ENCODE data around the gene STMP1. TPM values are rescaled to one million over a fixed set of nuclear protein-coding genes. Genes with fewer than 3 reads are reported as not detected.

The STMP1 gene
- total and polyA plus RNA-seq, 4 donors: 23.0 to 33.1 (median 26.0) TPM

DNA sequence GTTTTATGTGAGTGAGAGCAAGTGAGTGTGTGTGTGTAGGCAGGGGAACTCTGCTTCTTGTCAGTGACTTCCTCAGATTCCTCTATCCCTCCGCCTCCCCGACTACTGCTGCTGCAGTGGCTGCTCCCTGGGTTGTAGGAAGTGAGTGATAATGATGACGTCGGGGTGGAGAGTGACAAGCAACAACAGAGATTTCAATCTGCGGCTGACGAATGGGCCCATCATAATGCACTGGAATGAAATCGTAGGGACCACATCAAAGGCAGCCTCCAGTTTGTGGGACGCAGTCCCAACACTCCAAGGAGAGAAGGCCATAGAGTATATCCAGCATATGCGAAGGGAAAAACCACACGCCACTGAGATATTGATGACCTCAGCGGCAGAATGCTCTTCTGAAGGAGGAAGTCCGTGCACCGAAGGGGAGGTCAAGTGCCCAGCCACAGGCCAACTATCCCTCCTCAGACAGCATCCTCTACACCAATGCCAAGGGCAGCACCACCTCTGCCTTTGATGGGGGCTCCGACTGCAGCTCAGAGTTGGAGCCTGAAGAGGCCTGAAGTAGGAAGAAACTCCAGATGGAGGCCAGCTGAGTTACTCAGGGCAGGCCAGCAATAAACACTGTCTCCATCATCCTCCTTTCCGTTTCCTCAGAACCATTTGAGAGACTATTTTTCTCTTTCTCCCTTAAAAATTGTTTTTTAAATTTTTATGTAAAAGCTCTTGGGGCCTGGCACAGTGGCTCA lies 11.3 kb upstream of the STMP1 start:
- no peaks in the 10 kb centered on the region for H3K27me3 ChIP-seq (ENCODE audit: control insufficient read depth in 3 of 3, insufficient read depth in 3 of 3, low read length in 2 of 3)
- 64 to 73% methylated on average over 15 of the region's 15 CpGs for WGBS, 2 donors
- no peaks in the 10 kb centered on the region for H3K9me3 ChIP-seq (ENCODE audit: control insufficient read depth in 4 of 4, insufficient read depth in 3 of 4, low read length in 3 of 4)
- no peak overlapping the region for H3K9ac ChIP-seq (ENCODE audit: insufficient read depth in 1 of 2, low read length in 2 of 2)
- H3K27ac ChIP-seq (ENCODE audit: low read depth in 1 of 2, low read length in 1 of 2): peak overlapping the region in 1 of 2 donors; percentile 26
- peaks cover 0 to 14% (median 11%) of the 10 kb centered on the region in 4 donors for H3K36me3 ChIP-seq (ENCODE audit: control insufficient read depth in 4 of 4, insufficient read depth in 4 of 4, low read length in 4 of 4)
- H3K4me3 ChIP-seq: no peak overlapping the region
- no peaks in the 10 kb centered on the region for H3K4me1 ChIP-seq (ENCODE audit: control insufficient read depth in 5 of 5, insufficient read depth in 5 of 5, low read length in 5 of 5)
- TF ChIP-seq, protein P1, sequence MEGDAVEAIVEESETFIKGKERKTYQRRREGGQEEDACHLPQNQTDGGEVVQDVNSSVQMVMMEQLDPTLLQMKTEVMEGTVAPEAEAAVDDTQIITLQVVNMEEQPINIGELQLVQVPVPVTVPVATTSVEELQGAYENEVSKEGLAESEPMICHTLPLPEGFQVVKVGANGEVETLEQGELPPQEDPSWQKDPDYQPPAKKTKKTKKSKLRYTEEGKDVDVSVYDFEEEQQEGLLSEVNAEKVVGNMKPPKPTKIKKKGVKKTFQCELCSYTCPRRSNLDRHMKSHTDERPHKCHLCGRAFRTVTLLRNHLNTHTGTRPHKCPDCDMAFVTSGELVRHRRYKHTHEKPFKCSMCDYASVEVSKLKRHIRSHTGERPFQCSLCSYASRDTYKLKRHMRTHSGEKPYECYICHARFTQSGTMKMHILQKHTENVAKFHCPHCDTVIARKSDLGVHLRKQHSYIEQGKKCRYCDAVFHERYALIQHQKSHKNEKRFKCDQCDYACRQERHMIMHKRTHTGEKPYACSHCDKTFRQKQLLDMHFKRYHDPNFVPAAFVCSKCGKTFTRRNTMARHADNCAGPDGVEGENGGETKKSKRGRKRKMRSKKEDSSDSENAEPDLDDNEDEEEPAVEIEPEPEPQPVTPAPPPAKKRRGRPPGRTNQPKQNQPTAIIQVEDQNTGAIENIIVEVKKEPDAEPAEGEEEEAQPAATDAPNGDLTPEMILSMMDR (IDR thresholded peaks at IDR 0.05; ENCODE audit: control extremely low read depth, extremely low read depth): no peak
- peak; percentile 56 for ATAC-seq (ENCODE audit: insufficient read depth, low FRiP score)
- peak in 2 of 3 donors; percentile 20 to 52 for DNase-seq

DNA sequence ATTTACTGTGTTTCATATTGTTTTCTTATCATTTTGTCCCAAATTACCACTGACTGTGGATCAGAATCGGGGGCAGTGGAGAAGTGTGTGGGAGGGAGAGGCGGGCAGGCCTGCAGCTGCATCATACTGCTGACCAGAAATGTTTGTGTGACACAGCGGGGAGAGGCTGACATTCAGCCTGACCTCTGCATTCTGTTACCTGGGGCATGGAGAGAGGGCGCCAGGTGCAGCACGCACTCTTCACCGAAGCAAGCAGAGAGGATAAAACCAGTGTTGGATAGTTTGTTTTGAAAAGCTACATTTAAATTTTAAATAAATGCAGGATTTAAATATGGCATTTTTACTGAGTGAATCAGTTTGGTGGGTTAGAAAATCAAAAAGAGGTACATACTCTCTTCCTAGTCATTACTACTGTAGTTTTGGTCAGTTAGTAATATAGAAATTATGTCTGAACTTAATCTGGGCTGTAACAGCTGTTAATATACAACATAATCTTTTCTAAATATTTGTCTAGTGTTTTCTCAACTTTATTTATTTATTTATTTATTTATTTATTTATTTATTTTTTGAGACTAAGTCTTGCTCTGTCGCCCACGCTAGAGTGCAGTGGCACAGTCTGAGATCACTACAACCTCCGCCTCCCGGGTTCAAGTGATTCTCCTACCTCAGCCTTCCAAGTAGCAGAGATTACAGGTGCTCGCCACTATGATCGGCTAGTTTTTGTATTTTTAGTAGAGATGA lies 8.8 kb upstream of the STMP1 start:
- Histone ChIP-seq H3K27ac (ENCODE audit: low read depth in 1 of 2, low read length in 1 of 2) (no peak overlapping the region), H3K4me1 (ENCODE audit: control insufficient read depth in 5 of 5, insufficient read depth in 5 of 5, low read length in 5 of 5) (no peaks in the 10 kb centered on the region), H3K9ac (ENCODE audit: insufficient read depth in 1 of 2, low read length in 2 of 2) (no peak overlapping the region), H3K9me3 (ENCODE audit: control insufficient read depth in 4 of 4, insufficient read depth in 3 of 4, low read length in 3 of 4) (no peaks in the 10 kb centered on the region), H3K36me3 (ENCODE audit: control insufficient read depth in 4 of 4, insufficient read depth in 4 of 4, low read length in 4 of 4) (peaks cover 0 to 9% (median 0%) of the 10 kb centered on the region in 4 donors), H3K27me3 (ENCODE audit: control insufficient read depth in 3 of 3, insufficient read depth in 3 of 3, low read length in 2 of 3) (no peaks in the 10 kb centered on the region), H3K4me3 (no peak overlapping the region)
- 90 to 97% methylated on average over 12 of the region's 12 CpGs for WGBS, 2 donors
- TF ChIP-seq, protein P1 (IDR thresholded peaks at IDR 0.05; ENCODE audit: control extremely low read depth, extremely low read depth): no peak
- DNase-seq (no peak), ATAC-seq (ENCODE audit: insufficient read depth, low FRiP score) (no peak)

DNA sequence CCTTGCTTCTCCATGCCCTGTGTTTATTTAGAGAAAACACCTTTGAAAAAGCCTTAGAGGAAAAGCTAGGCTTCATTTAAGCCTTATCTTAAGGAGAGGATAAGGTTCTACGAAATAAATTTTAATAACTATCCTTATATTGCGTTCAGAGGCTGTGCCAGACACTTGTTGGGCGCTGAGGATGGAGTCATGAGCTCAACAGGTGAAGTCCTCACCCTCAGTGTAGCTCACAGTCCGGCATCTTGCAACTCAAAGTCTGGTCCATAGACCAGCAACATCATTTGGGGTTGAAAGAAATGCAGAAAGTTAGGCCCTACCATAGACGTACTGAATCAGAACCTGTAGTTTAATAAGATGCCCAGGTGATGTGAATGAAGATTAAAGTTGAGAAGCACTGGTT lies 3.8 kb upstream of the STMP1 start:
- Histone ChIP-seq H3K9ac (ENCODE audit: insufficient read depth in 1 of 2, low read length in 2 of 2) (no peak overlapping the region), H3K4me1 (ENCODE audit: control insufficient read depth in 5 of 5, insufficient read depth in 5 of 5, low read length in 5 of 5) (peaks cover 0 to 13% (median 6%) of the 10 kb centered on the region in 5 donors), H3K4me3 (no peak overlapping the region), H3K27me3 (ENCODE audit: control insufficient read depth in 3 of 3, insufficient read depth in 3 of 3, low read length in 2 of 3) (no peaks in the 10 kb centered on the region), H3K27ac (ENCODE audit: low read depth in 1 of 2, low read length in 1 of 2) (no peak overlapping the region), H3K9me3 (ENCODE audit: control insufficient read depth in 4 of 4, insufficient read depth in 3 of 4, low read length in 3 of 4) (no peaks in the 10 kb centered on the region), H3K36me3 (ENCODE audit: control insufficient read depth in 4 of 4, insufficient read depth in 4 of 4, low read length in 4 of 4) (peaks cover 0 to 3% (median 0%) of the 10 kb centered on the region in 4 donors)
- ATAC-seq (ENCODE audit: insufficient read depth, low FRiP score): no peak
- 86 to 97% methylated on average over 5 of the region's 5 CpGs for WGBS, 2 donors
- TF ChIP-seq, protein P1 (IDR thresholded peaks at IDR 0.05; ENCODE audit: control extremely low read depth, extremely low read depth): no peak
- no peak for DNase-seq
